ENCODE measurements around the gene ZNF792.
"Not testable (repeated sequence)": the region's sequence is repeated elsewhere in the genome, so short reads cannot be mapped to it uniquely, and the experiment has no call there.

Gene ZNF792

GRCh38 chr19:34920090-34920786 lies 43.8 kb downstream of the ZNF792 start:
- not testable (repeated sequence) for DNase-seq

DNA sequence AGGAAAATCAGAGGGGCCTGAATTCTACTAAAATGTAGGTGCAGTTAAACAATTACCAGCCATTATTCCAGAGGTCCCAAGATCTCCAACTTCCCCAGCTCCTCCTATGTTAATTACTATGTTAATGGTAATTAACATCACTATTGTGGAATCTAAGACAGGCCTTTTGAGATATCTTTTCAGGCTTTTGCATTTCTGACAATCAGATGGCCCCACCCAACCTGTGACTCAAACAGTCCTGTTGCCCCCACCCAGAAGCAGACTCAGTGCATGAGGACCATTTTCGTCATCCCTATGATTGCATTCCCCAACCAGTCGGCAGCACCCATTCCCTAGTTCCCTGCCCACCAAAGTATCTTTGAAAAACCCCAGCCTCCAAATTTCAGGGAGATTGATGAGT lies 45.8 kb downstream of the ZNF792 start:
- DNase-seq = no peak

DNA sequence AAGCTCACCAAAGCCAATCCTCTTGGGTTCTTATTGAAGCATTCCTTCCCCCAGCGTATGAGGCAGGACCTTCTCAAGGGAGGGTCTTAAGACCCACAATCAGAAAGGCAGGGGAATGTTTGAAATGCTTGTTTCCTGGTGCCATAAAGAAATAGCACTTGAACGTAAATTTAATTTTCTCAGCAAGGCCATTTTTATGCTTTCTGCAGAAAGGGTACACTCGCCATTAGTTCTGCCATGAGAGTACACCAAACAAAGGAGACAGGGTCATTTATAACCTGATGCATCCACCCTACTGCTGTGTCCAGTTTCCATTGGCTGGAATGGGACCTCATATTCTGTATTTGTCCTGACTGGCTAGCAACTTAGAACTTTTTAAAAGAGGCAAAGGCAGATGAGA lies 46.9 kb downstream of the ZNF792 start:
- not testable (repeated sequence) for DNase-seq

- DNase-seq = no peak
Measured at GRCh38 chr19:34910770-34911169, 53.3 kb downstream of the ZNF792 start.
